ENCODE measurements around the gene RAPH1.
"Not testable (repeated sequence)": the region's sequence is repeated elsewhere in the genome, so short reads cannot be mapped to it uniquely, and the experiment has no call there.

The RAPH1 gene

GRCh38 chr2:203418271-203418670, 116.8 kb downstream of the RAPH1 start:
- no peak for DNase-seq

- DNase-seq = no peak
Observed at GRCh38 chr2:203413796-203414195, 121.3 kb downstream of the RAPH1 start.

GRCh38 chr2:203412546-203413331, 122.4 kb downstream of the RAPH1 start:
- no peak for DNase-seq

GRCh38 chr2:203407496-203407895, 127.6 kb downstream of the RAPH1 start:
- DNase-seq = no peak

GRCh38 chr2:203404996-203405395, 130.1 kb downstream of the RAPH1 start:
- DNase-seq = no peak

- DNase-seq = no peak
Observed at GRCh38 chr2:203400805-203401585, 134.1 kb downstream of the RAPH1 start.

- DNase-seq = no peak
Observed at GRCh38 chr2:203399031-203399430, 136.1 kb downstream of the RAPH1 start.

GRCh38 chr2:203396667-203397066, 138.4 kb downstream of the RAPH1 start:
- no peak for DNase-seq

- DNase-seq = no peak
Observed at GRCh38 chr2:203395858-203396257, 139.2 kb downstream of the RAPH1 start.

GRCh38 chr2:203394519-203395227, 140.4 kb downstream of the RAPH1 start:
- DNase-seq = no peak

- not testable (repeated sequence) for DNase-seq
Observed at GRCh38 chr2:203388153-203388552, 146.9 kb downstream of the RAPH1 start.

- DNase-seq = no peak
Observed at GRCh38 chr2:203383038-203383437, 152.1 kb downstream of the RAPH1 start.

- no peak for DNase-seq
Observed at GRCh38 chr2:203379156-203379555, 155.9 kb downstream of the RAPH1 start.

- no peak for DNase-seq
Observed at GRCh38 chr2:203376173-203376572, 158.9 kb downstream of the RAPH1 start.

GRCh38 chr2:203372706-203373105, 162.4 kb downstream of the RAPH1 start:
- not testable (repeated sequence) for DNase-seq

GRCh38 chr2:203366639-203367466, 168.2 kb downstream of the RAPH1 start:
- DNase-seq = no peak

- DNase-seq = no peak
Observed at GRCh38 chr2:203361922-203362321, 173.2 kb downstream of the RAPH1 start.

GRCh38 chr2:203361495-203361894, 173.6 kb downstream of the RAPH1 start:
- DNase-seq = no peak

- no peak for DNase-seq
Observed at GRCh38 chr2:203360833-203361430, 174.2 kb downstream of the RAPH1 start.

- DNase-seq = no peak
Observed at GRCh38 chr2:203359450-203359849, 175.7 kb downstream of the RAPH1 start.

GRCh38 chr2:203354966-203355365, 180.1 kb downstream of the RAPH1 start:
- DNase-seq = no peak

GRCh38 chr2:203352604-203353255, 182.4 kb downstream of the RAPH1 start:
- no peak for DNase-seq

Data from DMS79 (cell line).